NCI-H748 treated with DMSO at 0.1 percent for 48 hours (cell line): Measurements from ENCODE around the gene TTC34.

Source experiments
- DNase-seq: peaks from one replicate; lab custom pipeline; 2025; lab: John Stamatoyannopoulos, UW

The TTC34 gene

GRCh38 chr1:2603521-2604155 lies 197.9 kb downstream of the TTC34 start:
- DNase-seq = no peak

GRCh38 chr1:2602866-2603520 lies 198.5 kb downstream of the TTC34 start:
- DNase-seq = no peak

- DNase-seq = no peak
Measured at GRCh38 chr1:2602311-2602835, 199.1 kb downstream of the TTC34 start.

- DNase-seq = no peak
Measured at GRCh38 chr1:2601721-2602303, 199.7 kb downstream of the TTC34 start.

- DNase-seq = no peak
Measured at GRCh38 chr1:2598329-2598931, 203.1 kb downstream of the TTC34 start.

GRCh38 chr1:2597441-2598328 lies 203.8 kb downstream of the TTC34 start:
- no peak for DNase-seq

GRCh38 chr1:2596530-2597333 lies 204.8 kb downstream of the TTC34 start:
- DNase-seq = no peak

GRCh38 chr1:2595812-2596529 lies 205.5 kb downstream of the TTC34 start:
- DNase-seq = no peak

- DNase-seq = no peak
Measured at GRCh38 chr1:2595261-2595811, 206.2 kb downstream of the TTC34 start.

GRCh38 chr1:2594641-2595131 lies 206.8 kb downstream of the TTC34 start:
- DNase-seq = no peak

- DNase-seq = no peak
Measured at GRCh38 chr1:2594001-2594640, 207.4 kb downstream of the TTC34 start.

- DNase-seq = no peak
Measured at GRCh38 chr1:2593251-2593878, 208.1 kb downstream of the TTC34 start.

GRCh38 chr1:2592672-2593071 lies 208.8 kb downstream of the TTC34 start:
- DNase-seq = no peak

GRCh38 chr1:2591581-2592261 lies 209.8 kb downstream of the TTC34 start:
- DNase-seq = no peak

- no peak for DNase-seq
Measured at GRCh38 chr1:2591233-2591580, 210.3 kb downstream of the TTC34 start.

- no peak for DNase-seq
Measured at GRCh38 chr1:2590233-2591141, 211.0 kb downstream of the TTC34 start.
